DMS114 treated with DMSO at 0.1 percent for 48 hours (cell line): ENCODE data around the gene DDX39A.
"Not testable (repeated sequence)": the region's sequence is repeated elsewhere in the genome, so short reads cannot be mapped to it uniquely, and the experiment has no call there.

ENCODE experiments used
- DNase-seq: peaks from one replicate; lab custom pipeline; 2025; ENCODE audit not compliant: unreplicated experiment; lab: John Stamatoyannopoulos, UW

Gene DDX39A

GRCh38 chr19:14409146-14410023, 9.8 kb downstream of the DDX39A start:
- no peak for DNase-seq

- no peak for DNase-seq
These were observed 10.5 kb downstream of the DDX39A start for GRCh38 chr19:14408491-14409145.

- DNase-seq, result no peak
These were observed 11.3 kb downstream of the DDX39A start for GRCh38 chr19:14407605-14408484.

- DNase-seq, result no peak
These were observed 12.3 kb downstream of the DDX39A start for GRCh38 chr19:14406645-14407401.

- DNase-seq, result peak; percentile 22
These were observed 13.1 kb downstream of the DDX39A start for GRCh38 chr19:14405758-14406644.

GRCh38 chr19:14405380-14405757, 13.8 kb downstream of the DDX39A start:
- DNase-seq, result no peak

- DNase-seq, result no peak
These were observed 14.8 kb downstream of the DDX39A start for GRCh38 chr19:14404312-14404711.

- DNase-seq, result not testable (repeated sequence)
These were observed 15.8 kb downstream of the DDX39A start for GRCh38 chr19:14403145-14403930.

- DNase-seq, result no peak
These were observed 16.6 kb downstream of the DDX39A start for GRCh38 chr19:14402332-14403144.

- DNase-seq, result no peak
These were observed 17.5 kb downstream of the DDX39A start for GRCh38 chr19:14401468-14402195.

- DNase-seq, result no peak
These were observed 18.1 kb downstream of the DDX39A start for GRCh38 chr19:14400951-14401431.

GRCh38 chr19:14397168-14397567, 22.0 kb downstream of the DDX39A start:
- DNase-seq, result not testable (repeated sequence)

- DNase-seq, result not testable (repeated sequence)
These were observed 22.4 kb downstream of the DDX39A start for GRCh38 chr19:14396730-14397129.

GRCh38 chr19:14395710-14396336, 23.3 kb downstream of the DDX39A start:
- DNase-seq, result no peak

- DNase-seq, result no peak
These were observed 23.9 kb downstream of the DDX39A start for GRCh38 chr19:14395262-14395661.

- no peak for DNase-seq
These were observed 25.0 kb downstream of the DDX39A start for GRCh38 chr19:14394167-14394566.

GRCh38 chr19:14393329-14393728, 25.8 kb downstream of the DDX39A start:
- DNase-seq, result no peak
